Keratinocyte (primary cell): ENCODE results near the gene MICAL3. TPM values are rescaled to one million over a fixed set of nuclear protein-coding genes. Genes with fewer than 3 reads are reported as not detected.

Experiments
- DNase-seq: peaks from one replicate; pipeline ENCODE4 v3.0.0-alpha.2; 2011; ENCODE audit warnings: low read depth, missing footprints, low spot score
- FAIRE-seq: peaks from 2 replicates; lab custom pipeline; 2011; peaks lifted over from hg19 to GRCh38; lab: Jason Lieb, UNC
- H2AFZ ChIP-seq: 2 replicates; pipeline ENCODE4 v1.6.0; 2012; ENCODE audit warnings: low read length, control low read depth, inconsistent platforms; ENCODE audit not compliant: control insufficient read depth
- H3K27ac ChIP-seq: 2 replicates; pipeline ENCODE4 v1.5.1; 2011; ENCODE audit warnings: low read length; ENCODE audit not compliant: control insufficient read depth, insufficient read depth
- H3K27me3 ChIP-seq: 3 replicates; pipeline ENCODE4 v1.6.0; 2011; ENCODE audit warnings: low read length; ENCODE audit not compliant: control insufficient read depth, insufficient read depth; ENCODE audit errors: extremely low read depth
- H3K36me3 ChIP-seq, 2 experiments: 2 replicates in 1 of 2; 3 replicates in 1 of 2; pipeline ENCODE4 v1.5.1; 2011; ENCODE audit warnings: low read length in 2 of 2, mild to moderate bottlenecking in 1 of 2; ENCODE audit not compliant: control insufficient read depth in 2 of 2, insufficient read depth in 2 of 2; ENCODE audit errors: extremely low read depth in 1 of 2
- H3K4me1 ChIP-seq: 3 replicates; pipeline ENCODE4 v1.5.1; 2011; ENCODE audit warnings: low read length; ENCODE audit not compliant: control insufficient read depth, insufficient read depth; ENCODE audit errors: extremely low read depth
- H3K4me2 ChIP-seq: 3 replicates; pipeline ENCODE4 v1.6.0; 2011; ENCODE audit warnings: low read depth, low read length; ENCODE audit not compliant: control insufficient read depth, insufficient read depth; ENCODE audit errors: extremely low read depth
- H3K4me3 ChIP-seq, 3 experiments: fragments of 200-600 bp in 1 of 3; sonication (generic) in 1 of 3; 2 replicates in 2 of 3; 3 replicates in 1 of 3; pipeline ENCODE4 v1.5.1; 2011 to 2016; ENCODE audit warnings: low read length in 3 of 3, mild to moderate bottlenecking in 3 of 3, control low read depth in 2 of 3, inconsistent platforms in 1 of 3, low read depth in 1 of 3, mixed read lengths in 1 of 3, mixed run types in 1 of 3, moderate library complexity in 1 of 3; ENCODE audit not compliant: control insufficient read depth in 2 of 3, insufficient read depth in 2 of 3; ENCODE audit errors: extremely low read depth in 1 of 3
- H3K79me2 ChIP-seq: 2 replicates; pipeline ENCODE4 v1.6.0; 2012; ENCODE audit warnings: low read length; ENCODE audit not compliant: control insufficient read depth, insufficient read depth
- H3K9ac ChIP-seq: 3 replicates; pipeline ENCODE4 v1.6.0; 2011; ENCODE audit warnings: low read length; ENCODE audit not compliant: control insufficient read depth, insufficient read depth; ENCODE audit errors: extremely low read depth
- H3K9me1 ChIP-seq: 3 replicates; pipeline ENCODE4 v1.6.0; 2011; ENCODE audit warnings: low read length; ENCODE audit not compliant: control insufficient read depth, insufficient read depth; ENCODE audit errors: extremely low read depth
- H3K9me3 ChIP-seq: 2 replicates; pipeline ENCODE4 v1.5.1; 2012; ENCODE audit warnings: low read depth, low read length; ENCODE audit not compliant: control insufficient read depth
- H4K20me1 ChIP-seq: 3 replicates; pipeline ENCODE4 v1.6.0; 2011; ENCODE audit warnings: low read length; ENCODE audit not compliant: control insufficient read depth, insufficient read depth; ENCODE audit errors: extremely low read depth
- EZH2 ChIP-seq: IDR thresholded peaks from one replicate; pipeline ENCODE4 v1.6.1; 2012; ENCODE audit warnings: inconsistent platforms, mild to moderate bottlenecking, low read length, moderate library complexity
- dilution Hi-C: fragments of 300-500 bp; cut with MboI; formaldehyde crosslinking; loops from one replicate; pipeline ENCODE4 v1.7.0; 2020; ENCODE audit warnings: low sequenced_read_pairs; ENCODE audit not compliant: extremely low pct_ligation_motif_present
- polyA plus RNA-seq, 5 experiments: library from polyadenylated mRNA; depleted of rRNA in 3 of 5; stranded (reverse) in 3 of 5; stranded (forward) in 1 of 5; unstranded in 1 of 5; fragments of >200 nt; gene quantifications; 1 replicate in 1 of 5; 2 replicates in 3 of 5; 3 replicates in 1 of 5; pipeline versions ENCODE4 v1.2.1 to v1.2.3, GENCODE V29; 2011 to 2012; ENCODE audit warnings: missing spikeins in 2 of 5, low read depth in 1 of 5, low replicate concordance in 1 of 5
- TF ChIP-seq, protein P1 (sequence below), 3 experiments: IDR thresholded peaks in 1 of 3; conservative IDR thresholded peaks in 1 of 3; optimal IDR thresholded peaks in 1 of 3; 2 replicates in 2 of 3; 3 replicates in 1 of 3; pipeline versions ENCODE3 to v1.5.1; 2011; ENCODE audit warnings: low read length in 3 of 3, mild to moderate bottlenecking in 3 of 3, moderate library complexity in 2 of 3, control low read depth in 1 of 3, inconsistent platforms in 1 of 3; ENCODE audit not compliant: insufficient read depth in 2 of 3; ENCODE audit errors: extremely low read depth in 1 of 3

The MICAL3 gene
- polyA plus RNA-seq, 1 donor (not counting 4 experiments of a cell fraction or from before 2014, with no cell fraction given) = 27.9 TPM

- no peak overlapping the region for H2AFZ ChIP-seq
- H3K36me3 ChIP-seq = no peaks in the 10 kb centered on the region
- peaks cover 5% of the 10 kb centered on the region for H3K9me1 ChIP-seq
- no peak overlapping the region for H3K27ac ChIP-seq
- H3K9me3 ChIP-seq = no peaks in the 10 kb centered on the region
- dilution Hi-C loops = no loop called here
- peaks cover 4% of the 10 kb centered on the region for H3K27me3 ChIP-seq
- H3K9ac ChIP-seq = no peak overlapping the region
- H3K4me3 ChIP-seq = no peak overlapping the region
- H4K20me1 ChIP-seq = no peaks in the 10 kb centered on the region
- H3K4me2 ChIP-seq = no peak overlapping the region
- DNase-seq (no peak), FAIRE-seq (no peak)
- H3K4me1 ChIP-seq = peaks cover 19% of the 10 kb centered on the region
- H3K79me2 ChIP-seq = no peaks in the 10 kb centered on the region
- TF ChIP-seq, protein P1, sequence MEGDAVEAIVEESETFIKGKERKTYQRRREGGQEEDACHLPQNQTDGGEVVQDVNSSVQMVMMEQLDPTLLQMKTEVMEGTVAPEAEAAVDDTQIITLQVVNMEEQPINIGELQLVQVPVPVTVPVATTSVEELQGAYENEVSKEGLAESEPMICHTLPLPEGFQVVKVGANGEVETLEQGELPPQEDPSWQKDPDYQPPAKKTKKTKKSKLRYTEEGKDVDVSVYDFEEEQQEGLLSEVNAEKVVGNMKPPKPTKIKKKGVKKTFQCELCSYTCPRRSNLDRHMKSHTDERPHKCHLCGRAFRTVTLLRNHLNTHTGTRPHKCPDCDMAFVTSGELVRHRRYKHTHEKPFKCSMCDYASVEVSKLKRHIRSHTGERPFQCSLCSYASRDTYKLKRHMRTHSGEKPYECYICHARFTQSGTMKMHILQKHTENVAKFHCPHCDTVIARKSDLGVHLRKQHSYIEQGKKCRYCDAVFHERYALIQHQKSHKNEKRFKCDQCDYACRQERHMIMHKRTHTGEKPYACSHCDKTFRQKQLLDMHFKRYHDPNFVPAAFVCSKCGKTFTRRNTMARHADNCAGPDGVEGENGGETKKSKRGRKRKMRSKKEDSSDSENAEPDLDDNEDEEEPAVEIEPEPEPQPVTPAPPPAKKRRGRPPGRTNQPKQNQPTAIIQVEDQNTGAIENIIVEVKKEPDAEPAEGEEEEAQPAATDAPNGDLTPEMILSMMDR (optimal IDR thresholded peaks at IDR 0.05 in 1 of 3, IDR thresholded peaks at IDR 0.05 in 1 of 3, conservative IDR thresholded peaks at IDR 0.05 in 1 of 3; ENCODE audit: extremely low read depth in 1 of 3, insufficient read depth in 2 of 3, low read length in 3 of 3) = no peak
- TF ChIP-seq EZH2 = no peak
These were observed 244.1 kb downstream of the MICAL3 start for GRCh38 chr22:17780116-17780740.

GRCh38 chr22:17779286-17780115 lies 244.9 kb downstream of the MICAL3 start:
- no peak for FAIRE-seq
- H2AFZ ChIP-seq = no peak overlapping the region
- H3K9ac ChIP-seq = no peak overlapping the region
- no peak for DNase-seq
- H3K9me1 ChIP-seq = peaks cover 5% of the 10 kb centered on the region
- peaks cover 10% of the 10 kb centered on the region for H3K27me3 ChIP-seq
- no peak for TF ChIP-seq EZH2
- TF ChIP-seq, protein P1 (optimal IDR thresholded peaks at IDR 0.05 in 1 of 3, IDR thresholded peaks at IDR 0.05 in 1 of 3, conservative IDR thresholded peaks at IDR 0.05 in 1 of 3; ENCODE audit: extremely low read depth in 1 of 3, insufficient read depth in 2 of 3, low read length in 3 of 3) = no peak
- H3K9me3 ChIP-seq = no peaks in the 10 kb centered on the region
- H3K36me3 ChIP-seq = no peaks in the 10 kb centered on the region
- H3K4me1 ChIP-seq = peaks cover 19% of the 10 kb centered on the region
- no peaks in the 10 kb centered on the region for H4K20me1 ChIP-seq
- no peak overlapping the region for H3K4me3 ChIP-seq
- dilution Hi-C loops = no loop called here
- H3K27ac ChIP-seq = no peak overlapping the region
- H3K4me2 ChIP-seq = no peak overlapping the region
- no peaks in the 10 kb centered on the region for H3K79me2 ChIP-seq
